ENCODE data around the gene KRT25.

KRT25 gene

DNA sequence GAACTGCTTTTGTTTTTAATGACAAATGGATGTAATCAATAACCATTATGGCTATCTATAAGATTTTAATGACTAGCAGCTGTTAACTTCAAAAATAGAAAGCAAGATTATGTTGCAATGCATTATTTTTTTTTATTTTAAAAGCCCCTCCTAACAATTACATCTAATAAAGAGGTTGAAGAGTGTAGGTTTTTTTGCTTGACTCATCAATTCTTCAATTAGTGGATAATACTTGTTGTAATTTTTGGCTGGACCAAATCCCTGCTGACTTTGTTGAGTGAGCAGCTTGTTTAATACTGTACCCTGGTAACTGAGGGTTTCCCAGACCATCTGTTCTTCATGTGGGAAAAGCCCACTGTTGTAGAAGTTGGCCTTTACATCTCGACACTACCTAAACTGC is 24.2 kb downstream of the KRT25 start:
- Mint-ChIP-seq H3K9me3 (no peaks in the 10 kb centered on the region), H3K27me3 (peaks cover 19% of the 10 kb centered on the region), H3K36me3 (ENCODE audit: low read depth) (no peaks in the 10 kb centered on the region), H3K4me3 (no peak overlapping the region), H3K4me1 (ENCODE audit: low read depth) (no peaks in the 10 kb centered on the region), H3K27ac (no peak overlapping the region)
- intact Hi-C loops (cut with micrococcal nuclease) = no loop called here

DNA sequence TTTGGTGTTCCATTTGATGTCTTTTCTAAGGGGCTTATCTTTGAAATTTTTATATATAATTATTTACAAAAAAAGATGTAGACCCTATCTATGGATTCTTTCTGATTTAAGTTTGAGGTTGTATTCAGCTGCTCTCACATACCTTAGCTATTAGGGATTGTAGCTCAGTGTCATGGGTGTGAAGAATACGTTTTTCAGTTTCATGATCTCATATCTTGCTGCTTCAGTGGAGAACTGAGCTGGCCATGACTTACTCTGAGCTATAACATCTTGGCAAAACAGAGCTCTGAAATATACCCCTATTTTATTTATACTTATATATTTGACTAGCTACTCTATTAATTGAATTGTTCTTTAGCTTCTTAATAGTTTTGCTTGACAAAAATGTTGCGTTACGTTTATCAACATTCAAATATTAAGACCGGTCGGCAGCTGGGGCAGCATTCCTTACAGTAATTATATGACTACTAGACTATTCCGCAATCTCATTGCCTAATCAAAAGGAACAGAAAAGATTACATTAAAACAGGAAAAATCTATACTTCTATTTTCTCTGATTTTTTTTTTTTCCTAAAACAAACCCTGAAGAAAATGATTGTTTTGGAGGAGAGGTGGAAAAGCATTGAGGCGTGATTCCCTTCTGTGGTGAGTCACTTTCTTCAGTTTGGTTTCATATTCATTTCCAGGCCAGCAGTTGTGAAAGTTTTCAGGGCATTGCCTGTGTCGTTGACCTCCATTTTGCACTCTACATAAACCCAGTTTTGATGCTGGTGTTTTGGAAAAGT is 27.5 kb downstream of the KRT25 start:
- Mint-ChIP-seq H3K36me3 (ENCODE audit: low read depth) (no peaks in the 10 kb centered on the region), H3K27ac (no peak overlapping the region), H3K9me3 (no peaks in the 10 kb centered on the region)

DNA sequence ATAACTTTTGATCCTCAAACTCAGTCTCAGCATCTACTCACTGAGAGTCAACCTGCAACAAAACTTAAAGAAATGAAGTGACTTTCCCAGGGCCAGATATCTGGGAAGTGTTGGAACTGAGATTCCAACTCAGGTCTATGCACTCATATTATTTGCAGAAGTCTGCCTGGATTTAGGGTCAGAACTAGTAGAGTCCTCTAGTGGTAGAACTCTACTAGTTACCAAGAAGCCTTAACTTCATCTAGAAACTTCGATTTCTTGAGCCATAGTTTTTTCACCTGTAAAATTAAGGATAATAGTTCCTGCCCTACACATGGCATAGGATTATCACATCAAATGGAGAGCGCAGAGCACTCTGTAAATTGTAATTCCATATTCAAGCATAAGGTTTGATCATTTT is 28.2 kb downstream of the KRT25 start:
- Mint-ChIP-seq H3K9me3 (no peaks in the 10 kb centered on the region), H3K27me3 (peaks cover 32% of the 10 kb centered on the region), H3K27ac (no peak overlapping the region), H3K36me3 (ENCODE audit: low read depth) (no peaks in the 10 kb centered on the region), H3K4me1 (ENCODE audit: low read depth) (no peaks in the 10 kb centered on the region), H3K4me3 (no peak overlapping the region)
- intact Hi-C loops (cut with micrococcal nuclease) = no loop called here

More for the DNA sequence above, 27.5 kb downstream of the KRT25 start:
- Mint-ChIP-seq H3K4me1 (ENCODE audit: low read depth) (no peaks in the 10 kb centered on the region), H3K4me3 (no peak overlapping the region), H3K27me3 (peaks cover 27% of the 10 kb centered on the region)
- intact Hi-C loops (cut with micrococcal nuclease) = no loop called here

DNA sequence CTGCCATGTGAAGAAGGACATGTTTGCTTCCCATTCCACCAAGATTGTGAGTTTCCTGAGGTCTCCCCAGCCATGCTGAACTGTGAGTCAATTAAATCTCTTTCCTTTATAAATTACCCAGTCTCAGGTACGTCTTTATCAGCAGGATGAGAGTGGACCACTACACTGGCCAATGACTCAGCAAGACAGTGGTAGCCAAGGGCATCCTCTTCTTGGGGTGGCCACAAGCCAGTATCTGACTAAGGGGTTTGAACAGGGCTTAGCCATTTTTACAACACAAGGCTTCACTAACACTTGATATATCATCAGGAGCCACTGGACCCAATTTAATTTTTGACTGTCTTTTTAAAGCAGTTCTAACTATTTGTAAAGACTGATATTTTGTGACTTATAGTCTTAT is 30.5 kb downstream of the KRT25 start:
- Mint-ChIP-seq H3K27ac (no peak overlapping the region), H3K27me3 (peaks cover 32% of the 10 kb centered on the region)
- intact Hi-C loops (cut with micrococcal nuclease) = no loop called here

DNA sequence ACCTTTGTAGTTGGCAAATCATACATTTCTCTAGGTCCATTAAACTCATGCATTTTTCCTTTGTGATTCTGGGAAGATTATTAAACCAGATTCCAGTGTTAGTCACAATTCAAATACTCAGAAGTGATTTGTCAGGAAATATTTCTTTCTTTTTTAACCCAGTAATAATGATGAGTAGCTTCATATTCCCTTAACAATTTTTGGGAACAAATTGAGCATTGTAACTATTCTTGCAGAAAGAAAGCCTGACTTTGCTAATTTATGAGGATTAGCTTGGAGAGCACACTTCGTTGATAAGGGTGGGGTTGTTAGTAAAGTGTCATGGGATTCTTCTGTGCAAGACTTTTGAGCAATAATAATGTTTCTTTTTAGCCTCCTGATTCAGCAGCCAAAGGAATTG is 32.9 kb downstream of the KRT25 start:
- no peaks in the 10 kb centered on the region for H3K4me1 Mint-ChIP-seq (ENCODE audit: low read depth)
- peaks cover 32% of the 10 kb centered on the region for H3K27me3 Mint-ChIP-seq
- no peak overlapping the region for H3K27ac Mint-ChIP-seq
- H3K4me3 Mint-ChIP-seq = no peak overlapping the region
- intact Hi-C loops (cut with micrococcal nuclease) = no loop called here
- H3K9me3 Mint-ChIP-seq = no peaks in the 10 kb centered on the region
- H3K36me3 Mint-ChIP-seq (ENCODE audit: low read depth) = no peaks in the 10 kb centered on the region

More for the DNA sequence above, 30.5 kb downstream of the KRT25 start:
- H3K4me1 Mint-ChIP-seq (ENCODE audit: low read depth) = no peaks in the 10 kb centered on the region
- no peaks in the 10 kb centered on the region for H3K36me3 Mint-ChIP-seq (ENCODE audit: low read depth)
- H3K4me3 Mint-ChIP-seq = no peak overlapping the region
- H3K9me3 Mint-ChIP-seq = no peaks in the 10 kb centered on the region

DNA sequence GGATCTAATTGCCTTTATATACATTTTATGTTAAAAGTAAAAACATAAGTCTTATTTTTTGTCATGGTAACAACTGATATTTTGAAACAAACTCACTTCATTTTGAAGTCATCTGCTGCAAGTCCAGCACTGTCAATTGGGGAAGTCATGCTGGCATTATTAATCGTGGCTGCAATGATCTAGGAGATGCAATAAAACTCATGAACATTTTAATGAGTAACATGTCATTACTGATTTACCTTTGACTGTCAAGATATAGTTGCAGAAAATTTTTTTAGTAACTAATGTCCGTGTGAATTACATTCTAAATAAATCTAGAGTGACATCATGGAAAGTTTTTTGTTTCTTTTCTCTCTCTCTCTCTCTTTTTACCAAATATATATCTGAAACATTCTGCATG is 34.2 kb downstream of the KRT25 start:
- H3K4me3 Mint-ChIP-seq = no peak overlapping the region
- H3K9me3 Mint-ChIP-seq = no peaks in the 10 kb centered on the region
- no peaks in the 10 kb centered on the region for H3K36me3 Mint-ChIP-seq (ENCODE audit: low read depth)
- H3K27ac Mint-ChIP-seq = no peak overlapping the region
- intact Hi-C loops (cut with micrococcal nuclease) = no loop called here
- peaks cover 36% of the 10 kb centered on the region for H3K27me3 Mint-ChIP-seq
- H3K4me1 Mint-ChIP-seq (ENCODE audit: low read depth) = no peaks in the 10 kb centered on the region

DNA sequence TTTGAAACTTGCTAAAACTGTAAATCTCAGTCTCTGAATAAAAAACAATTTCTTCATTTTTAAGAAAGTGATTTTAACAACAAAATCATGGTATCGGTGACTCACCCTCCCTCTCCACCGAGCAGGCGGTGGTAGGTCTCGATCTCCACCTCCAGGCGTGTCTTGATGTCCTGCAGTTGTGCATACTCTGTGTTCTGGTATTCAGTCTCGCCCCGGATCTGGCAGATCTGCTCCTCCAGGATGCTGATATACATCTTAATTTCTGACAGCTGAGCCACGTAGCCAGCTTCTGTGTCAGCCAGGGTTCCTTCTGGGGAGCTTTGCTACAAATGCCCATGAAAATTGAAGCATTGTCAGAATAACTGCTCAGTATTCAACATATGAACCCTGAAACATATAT is 36.2 kb downstream of the KRT25 start:
- H3K4me1 Mint-ChIP-seq (ENCODE audit: low read depth) = no peaks in the 10 kb centered on the region
- no peaks in the 10 kb centered on the region for H3K36me3 Mint-ChIP-seq (ENCODE audit: low read depth)
- intact Hi-C loops (cut with micrococcal nuclease) = no loop called here
- peaks cover 43% of the 10 kb centered on the region for H3K27me3 Mint-ChIP-seq
- H3K4me3 Mint-ChIP-seq = no peak overlapping the region
- no peaks in the 10 kb centered on the region for H3K9me3 Mint-ChIP-seq
- H3K27ac Mint-ChIP-seq = no peak overlapping the region

DNA sequence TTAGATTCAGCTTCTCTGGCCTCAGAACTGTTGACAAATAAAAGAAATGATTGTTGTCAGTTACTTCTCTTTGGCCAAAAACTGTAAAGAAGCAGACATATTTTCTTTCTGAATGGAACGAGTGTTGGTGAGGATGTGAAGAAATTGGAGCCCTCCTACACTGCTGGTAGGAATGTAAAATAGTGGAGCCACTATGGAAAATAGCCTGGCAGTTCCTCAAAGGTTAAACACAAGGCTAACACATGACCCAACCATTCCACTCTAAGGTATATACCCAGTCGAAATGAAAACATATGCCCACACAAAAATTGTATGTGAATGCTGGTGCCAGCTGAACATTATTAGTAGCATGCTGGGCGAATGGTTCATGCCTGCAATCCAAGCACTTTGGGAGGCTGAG is 37.4 kb downstream of the KRT25 start:
- Mint-ChIP-seq H3K9me3 (no peaks in the 10 kb centered on the region), H3K27ac (no peak overlapping the region), H3K27me3 (peaks cover 36% of the 10 kb centered on the region), H3K4me1 (ENCODE audit: low read depth) (no peaks in the 10 kb centered on the region), H3K36me3 (ENCODE audit: low read depth) (no peaks in the 10 kb centered on the region), H3K4me3 (no peak overlapping the region)
- intact Hi-C loops (cut with micrococcal nuclease) = no loop called here

DNA sequence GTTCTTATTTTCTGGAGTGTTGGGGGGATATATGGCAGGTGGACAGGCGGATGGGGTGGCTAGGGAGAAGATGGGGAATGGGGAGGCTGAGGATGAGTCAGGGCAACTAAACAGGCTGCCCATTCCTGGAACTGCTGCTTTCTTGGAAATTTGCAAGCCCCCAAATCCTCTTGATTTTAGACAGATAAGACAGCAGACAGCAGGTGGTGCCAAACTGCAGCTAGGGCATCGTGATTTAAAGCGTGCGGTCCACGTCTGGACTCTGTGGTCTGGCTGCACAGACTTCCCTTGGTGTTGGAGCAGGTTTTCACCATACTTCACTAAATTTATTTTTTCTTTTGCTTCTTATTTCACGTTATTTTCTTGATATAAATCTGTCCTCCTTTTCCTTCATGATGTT is 40.7 kb downstream of the KRT25 start:
- H3K4me3 Mint-ChIP-seq = no peak overlapping the region
- no peaks in the 10 kb centered on the region for H3K9me3 Mint-ChIP-seq
- intact Hi-C loops (cut with micrococcal nuclease) = no loop called here
- H3K27ac Mint-ChIP-seq = no peak overlapping the region
- H3K27me3 Mint-ChIP-seq = peaks cover 30% of the 10 kb centered on the region
- H3K4me1 Mint-ChIP-seq (ENCODE audit: low read depth) = no peaks in the 10 kb centered on the region
- H3K36me3 Mint-ChIP-seq (ENCODE audit: low read depth) = no peaks in the 10 kb centered on the region

DNA sequence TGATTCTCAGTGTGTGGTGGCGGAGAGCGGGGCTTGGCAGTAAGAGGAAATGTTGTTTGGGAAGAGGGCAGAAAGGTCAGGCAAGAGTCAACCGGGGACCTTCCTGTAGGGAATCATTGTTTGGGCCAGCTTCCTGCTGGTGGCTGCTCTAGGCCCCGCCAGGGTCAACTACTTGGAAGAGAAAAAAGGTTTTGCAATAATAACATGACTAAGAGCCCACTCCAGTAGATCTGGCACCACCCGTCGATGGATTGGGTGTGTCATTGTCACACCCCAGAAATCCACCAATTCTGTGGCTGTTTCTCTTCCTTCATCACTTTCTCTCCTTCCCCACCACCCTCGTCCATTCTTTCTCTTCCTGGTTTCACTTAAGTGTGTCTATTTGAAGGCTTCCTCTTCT is 47.4 kb downstream of the KRT25 start:
- H3K36me3 Mint-ChIP-seq (ENCODE audit: low read depth) = no peaks in the 10 kb centered on the region
- H3K9me3 Mint-ChIP-seq = peaks cover 12% of the 10 kb centered on the region
- no peak overlapping the region for H3K27ac Mint-ChIP-seq
- no peak overlapping the region for H3K4me3 Mint-ChIP-seq
- peaks cover 12% of the 10 kb centered on the region for H3K4me1 Mint-ChIP-seq (ENCODE audit: low read depth)
- intact Hi-C loops (cut with micrococcal nuclease) = no loop called here
- peaks cover 26% of the 10 kb centered on the region for H3K27me3 Mint-ChIP-seq

DNA sequence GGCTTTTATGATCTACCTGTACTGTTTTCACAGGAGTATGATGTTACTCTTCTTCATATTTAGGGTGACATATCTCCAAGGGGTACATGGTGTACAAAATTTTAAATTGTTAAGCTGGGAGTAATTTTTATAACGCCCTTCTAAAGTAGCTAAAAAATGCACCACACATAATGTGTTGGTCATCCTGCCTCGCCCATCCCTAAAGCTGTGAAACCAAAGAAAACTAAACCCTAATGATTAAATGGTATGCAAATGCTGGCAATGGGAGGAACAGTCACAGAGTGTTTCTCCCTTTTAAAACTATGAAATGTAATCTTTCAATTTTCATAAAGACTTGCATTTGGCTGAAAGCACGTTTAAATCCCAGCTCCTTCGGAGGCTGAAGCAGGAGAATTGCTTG is 49.5 kb downstream of the KRT25 start:
- no peaks in the 10 kb centered on the region for H3K36me3 Mint-ChIP-seq (ENCODE audit: low read depth)
- peaks cover 12% of the 10 kb centered on the region for H3K4me1 Mint-ChIP-seq (ENCODE audit: low read depth)
- no peak overlapping the region for H3K4me3 Mint-ChIP-seq
- intact Hi-C loops (cut with micrococcal nuclease) = no loop called here
- H3K27ac Mint-ChIP-seq = no peak overlapping the region
- H3K27me3 Mint-ChIP-seq = peaks cover 25% of the 10 kb centered on the region
- H3K9me3 Mint-ChIP-seq = peaks cover 12% of the 10 kb centered on the region

DNA sequence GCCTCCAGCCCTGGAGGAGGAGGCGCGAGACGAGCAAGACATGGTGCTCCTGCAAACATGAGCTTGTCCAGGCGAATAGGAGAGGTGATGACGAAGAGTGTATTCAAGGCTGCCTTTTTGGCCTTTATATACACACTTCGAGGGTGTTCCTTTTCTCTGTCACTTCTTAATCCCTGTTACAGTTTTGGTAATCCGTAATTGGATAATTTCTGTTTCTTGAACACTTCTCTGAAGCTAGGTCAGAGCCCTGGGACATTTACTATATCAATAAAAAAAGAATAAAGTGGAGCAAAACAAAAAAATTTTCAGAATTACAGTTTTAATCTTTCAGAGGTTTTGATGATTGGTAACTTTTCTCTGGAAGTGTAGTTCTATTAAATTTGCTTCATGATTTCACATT is 51.5 kb downstream of the KRT25 start, which contains the start of gene KRT24:
TSS of gene KRT24 (minus strand) at position 101 of the 400 bp plus-strand sequence. CDS start at position 42, 59 bp downstream.
- intact Hi-C loops (cut with micrococcal nuclease) = no loop called here
- no peaks in the 10 kb centered on the region for H3K36me3 Mint-ChIP-seq (ENCODE audit: low read depth)
- peaks cover 12% of the 10 kb centered on the region for H3K4me1 Mint-ChIP-seq (ENCODE audit: low read depth)
- no peak within 1 kb of the TSS for H3K4me3 Mint-ChIP-seq
- H3K9me3 Mint-ChIP-seq = peaks cover 12% of the 10 kb centered on the region
- peaks cover 34% of the 10 kb centered on the region for H3K27me3 Mint-ChIP-seq
- H3K27ac Mint-ChIP-seq = no peak within 1 kb of the TSS

DNA sequence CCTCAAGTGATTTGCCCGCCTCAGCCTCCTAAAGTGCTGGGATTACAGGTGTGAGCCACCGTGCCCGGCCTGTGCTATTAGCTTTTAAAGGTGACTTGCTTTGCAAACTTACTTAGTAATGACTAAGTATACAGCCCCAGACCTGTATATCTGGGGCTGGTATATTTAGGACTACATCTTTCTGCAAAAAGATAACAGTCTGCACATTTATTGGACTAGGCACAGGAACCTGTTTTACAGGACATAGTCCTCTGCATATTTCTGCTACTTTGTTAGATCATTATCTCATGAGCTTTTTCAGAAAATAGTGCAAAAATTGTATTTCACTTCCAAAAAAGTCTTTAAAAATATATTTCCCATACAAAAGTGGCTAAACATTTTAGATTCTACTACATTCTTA is 52.9 kb downstream of the KRT25 start:
- H3K27ac Mint-ChIP-seq = no peak overlapping the region
- H3K27me3 Mint-ChIP-seq = peaks cover 40% of the 10 kb centered on the region
- H3K9me3 Mint-ChIP-seq = no peaks in the 10 kb centered on the region
- no peaks in the 10 kb centered on the region for H3K4me1 Mint-ChIP-seq (ENCODE audit: low read depth)
- H3K4me3 Mint-ChIP-seq = no peak overlapping the region
- H3K36me3 Mint-ChIP-seq (ENCODE audit: low read depth) = no peaks in the 10 kb centered on the region
- intact Hi-C loops (cut with micrococcal nuclease) = no loop called here

DNA sequence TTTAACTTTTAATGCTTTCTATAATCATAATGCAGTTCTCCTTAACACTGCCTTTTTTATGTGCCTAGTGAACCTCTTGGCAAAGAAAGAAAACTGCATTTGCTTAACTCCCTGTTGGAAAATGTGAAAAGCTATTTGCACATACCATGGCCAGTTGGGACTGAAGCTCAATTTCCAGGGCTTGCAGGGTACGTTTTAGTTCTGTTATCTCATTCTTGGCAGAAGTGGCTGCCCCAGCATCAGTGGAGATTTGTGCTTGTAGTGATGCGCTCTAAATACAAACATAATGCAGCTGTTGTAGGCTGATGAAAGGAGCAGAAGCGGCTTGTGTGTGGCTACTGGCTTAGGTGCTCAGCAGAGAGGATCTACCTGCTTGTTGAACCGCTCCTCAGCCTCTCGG is 55.3 kb downstream of the KRT25 start:
- Mint-ChIP-seq H3K4me1 (ENCODE audit: low read depth) (no peaks in the 10 kb centered on the region), H3K27ac (no peak overlapping the region), H3K9me3 (no peaks in the 10 kb centered on the region), H3K36me3 (ENCODE audit: low read depth) (no peaks in the 10 kb centered on the region), H3K27me3 (peaks cover 51% of the 10 kb centered on the region), H3K4me3 (no peak overlapping the region)
- intact Hi-C loops (cut with micrococcal nuclease) = no loop called here

DNA sequence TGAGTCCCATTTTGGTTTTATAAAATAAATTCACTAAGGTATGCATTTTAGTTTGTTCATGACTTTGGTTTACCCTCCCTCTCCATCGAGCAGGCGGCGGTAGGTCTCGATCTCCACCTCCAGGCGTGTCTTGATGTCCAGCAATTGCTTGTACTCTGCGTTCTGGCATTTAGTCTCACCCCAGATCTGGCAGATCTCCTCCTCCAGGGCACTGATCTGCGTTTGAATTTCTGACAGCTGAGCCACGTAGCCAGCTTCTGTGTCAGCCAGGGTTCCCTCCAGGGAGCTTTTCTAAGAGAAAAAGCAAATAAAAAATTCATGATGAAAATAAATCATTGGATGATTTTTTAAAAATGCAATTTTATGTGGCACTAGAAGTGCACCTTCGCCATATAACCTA is 55.8 kb downstream of the KRT25 start:
- H3K4me3 Mint-ChIP-seq = no peak overlapping the region
- H3K9me3 Mint-ChIP-seq = no peaks in the 10 kb centered on the region
- H3K36me3 Mint-ChIP-seq (ENCODE audit: low read depth) = no peaks in the 10 kb centered on the region
- peaks cover 51% of the 10 kb centered on the region for H3K27me3 Mint-ChIP-seq
- intact Hi-C loops (cut with micrococcal nuclease) = no loop called here
- H3K4me1 Mint-ChIP-seq (ENCODE audit: low read depth) = no peaks in the 10 kb centered on the region
- no peak overlapping the region for H3K27ac Mint-ChIP-seq
